Urinary bladder (tissue), 4 donors: ENCODE measurements around the gene ATG14. TPM values are rescaled to one million over a fixed set of nuclear protein-coding genes. Genes with fewer than 3 reads are reported as not detected.
"Not testable (repeated sequence)": the region's sequence is repeated elsewhere in the genome, so short reads cannot be mapped to it uniquely, and the experiment has no call there.

Experiments
- DNase-seq: peaks from one replicate; pipeline ENCODE4 v3.0.0-alpha.2; 2015; ENCODE audit errors: extremely low spot score
- H3K27ac ChIP-seq: one replicate; pipeline ENCODE4 v1.5.1; 2013; ENCODE audit warnings: low read depth, mild to moderate bottlenecking, moderate library complexity
- H3K36me3 ChIP-seq: one replicate; pipeline ENCODE4 v1.6.1; 2013; ENCODE audit warnings: mild to moderate bottlenecking, moderate library complexity; ENCODE audit not compliant: insufficient read depth
- H3K4me1 ChIP-seq: one replicate; pipeline ENCODE4 v1.6.1; 2013; ENCODE audit warnings: mild to moderate bottlenecking, moderate library complexity; ENCODE audit not compliant: insufficient read depth
- H3K4me3 ChIP-seq: one replicate; pipeline ENCODE4 v1.5.1; 2013; ENCODE audit warnings: low read depth, low read length
- WGBS: extraction: QIAGEN DNeasy Blood & Tissue Kit; methylation state at CpG from one replicate; pipeline ENCODE4 v1.1.7; 2013; 5-methylcytosine and 5-hydroxymethylcytosine counted together
- polyA plus RNA-seq: library from polyadenylated mRNA; stranded (reverse); fragments of 200-250 nt; gene quantifications from one replicate; pipeline ENCODE4 v1.2.3, GENCODE V29; 2013
- total RNA-seq: library from RNA; depleted of rRNA; stranded (reverse); fragments of >200 nt; gene quantifications from one replicate; pipeline ENCODE4 v1.2.3, GENCODE V29; 2014
- donor health status: healthy with polysubstance abuse.
- donor health status: healthy.

The ATG14 gene
- total RNA-seq (24.7 TPM), polyA plus RNA-seq (9.7 TPM)

GRCh38 chr14:55411426-55412389 is at the start of gene ATG14:
ATG14 (minus strand) TSS chr14:55411830; CDS start chr14:55411822, 8 bp downstream.
- Histone ChIP-seq H3K4me1 (no peaks in the 10 kb centered on the region), H3K27ac (peak within 1 kb of the TSS; percentile 89), H3K4me3 (peak within 1 kb of the TSS; percentile 86), H3K36me3 (no peaks in the 10 kb centered on the region)
- 3% methylated on average over 57 of the region's 57 CpGs for WGBS
- DNase-seq: peak; percentile 84

- WGBS: 67% methylated on average over 9 of the region's 9 CpGs
- H3K4me3 ChIP-seq: no peak overlapping the region
- no peak for DNase-seq
- H3K36me3 ChIP-seq: no peaks in the 10 kb centered on the region
- H3K4me1 ChIP-seq: no peaks in the 10 kb centered on the region
- H3K27ac ChIP-seq: no peak overlapping the region
Observed at GRCh38 chr14:55458800-55459515, 47.3 kb upstream of the ATG14 start.

- H3K4me1 ChIP-seq: no peaks in the 10 kb centered on the region
- H3K4me3 ChIP-seq: no peak overlapping the region
- no peaks in the 10 kb centered on the region for H3K36me3 ChIP-seq
- no peak overlapping the region for H3K27ac ChIP-seq
- no peak for DNase-seq
- WGBS: 88% methylated on average over 6 of the region's 6 CpGs
Observed at GRCh38 chr14:55457496-55457895, 45.9 kb upstream of the ATG14 start.

GRCh38 chr14:55456411-55456810 is 44.8 kb upstream of the ATG14 start:
- WGBS: 97% methylated on average over 21 of the region's 34 CpGs
- H3K27ac ChIP-seq, DNase-seq, H3K4me1 ChIP-seq, H3K36me3 ChIP-seq, H3K4me3 ChIP-seq: not testable (repeated sequence)

- DNase-seq: peak; percentile 64
Observed at GRCh38 chr14:55454264-55455002, 42.8 kb upstream of the ATG14 start.

GRCh38 chr14:55451950-55452349 is 40.3 kb upstream of the ATG14 start:
- Histone ChIP-seq H3K36me3 (no peaks in the 10 kb centered on the region), H3K27ac (no peak overlapping the region), H3K4me1 (peaks cover 4% of the 10 kb centered on the region), H3K4me3 (no peak overlapping the region)
- DNase-seq: no peak
- WGBS: 48% methylated on average over 2 of the region's 2 CpGs

More at GRCh38 chr14:55454264-55455002, 42.8 kb upstream of the ATG14 start:
- 12% methylated on average over 13 of the region's 13 CpGs for WGBS
- Histone ChIP-seq H3K4me3 (no peak overlapping the region), H3K36me3 (no peaks in the 10 kb centered on the region), H3K27ac (no peak overlapping the region), H3K4me1 (no peaks in the 10 kb centered on the region)

GRCh38 chr14:55451398-55451797 is 39.8 kb upstream of the ATG14 start:
- Histone ChIP-seq H3K27ac (no peak overlapping the region), H3K4me1 (peaks cover 4% of the 10 kb centered on the region), H3K4me3 (no peak overlapping the region), H3K36me3 (no peaks in the 10 kb centered on the region)
- WGBS: 45% methylated on average over 4 of the region's 4 CpGs
- no peak for DNase-seq

GRCh38 chr14:55450987-55451386 is 39.4 kb upstream of the ATG14 start:
- peaks cover 4% of the 10 kb centered on the region for H3K4me1 ChIP-seq
- no peaks in the 10 kb centered on the region for H3K36me3 ChIP-seq
- no peak for DNase-seq
- H3K27ac ChIP-seq: no peak overlapping the region
- no peak overlapping the region for H3K4me3 ChIP-seq

GRCh38 chr14:55450539-55450938 is 38.9 kb upstream of the ATG14 start:
- Histone ChIP-seq H3K27ac (no peak overlapping the region), H3K36me3 (no peaks in the 10 kb centered on the region), H3K4me1 (peaks cover 4% of the 10 kb centered on the region), H3K4me3 (no peak overlapping the region)
- DNase-seq: no peak
- 80% methylated on average over 3 of the region's 3 CpGs for WGBS

GRCh38 chr14:55450124-55450523 is 38.5 kb upstream of the ATG14 start:
- WGBS: 66% methylated on average over 2 of the region's 2 CpGs
- Histone ChIP-seq H3K27ac (no peak overlapping the region), H3K4me3 (no peak overlapping the region), H3K36me3 (no peaks in the 10 kb centered on the region), H3K4me1 (peaks cover 4% of the 10 kb centered on the region)
- no peak for DNase-seq

GRCh38 chr14:55449116-55449515 is 37.5 kb upstream of the ATG14 start:
- H3K27ac ChIP-seq: no peak overlapping the region
- no peaks in the 10 kb centered on the region for H3K36me3 ChIP-seq
- peaks cover 4% of the 10 kb centered on the region for H3K4me1 ChIP-seq
- whole genome bisulfite sequencing: 93% methylated on average over 3 of the region's 3 CpGs
- H3K4me3 ChIP-seq: no peak overlapping the region
- no peak for DNase-seq

GRCh38 chr14:55448141-55448614 is 36.5 kb upstream of the ATG14 start:
- Histone ChIP-seq H3K4me1 (peaks cover 4% of the 10 kb centered on the region), H3K27ac (no peak overlapping the region), H3K4me3 (no peak overlapping the region), H3K36me3 (no peaks in the 10 kb centered on the region)
- WGBS: 19% methylated on average over 3 of the region's 3 CpGs
- DNase-seq: no peak

- peaks cover 4% of the 10 kb centered on the region for H3K4me1 ChIP-seq
- WGBS: 57% methylated on average over 2 of the region's 2 CpGs
- H3K27ac ChIP-seq: no peak overlapping the region
- DNase-seq: no peak
- H3K4me3 ChIP-seq: no peak overlapping the region
- no peaks in the 10 kb centered on the region for H3K36me3 ChIP-seq
Observed at GRCh38 chr14:55446833-55447232, 35.2 kb upstream of the ATG14 start.
